ENCODE measurements around the gene ERICH4.
"Not testable (repeated sequence)": the region's sequence is repeated elsewhere in the genome, so short reads cannot be mapped to it uniquely, and the experiment has no call there.

The ERICH4 gene

DNA sequence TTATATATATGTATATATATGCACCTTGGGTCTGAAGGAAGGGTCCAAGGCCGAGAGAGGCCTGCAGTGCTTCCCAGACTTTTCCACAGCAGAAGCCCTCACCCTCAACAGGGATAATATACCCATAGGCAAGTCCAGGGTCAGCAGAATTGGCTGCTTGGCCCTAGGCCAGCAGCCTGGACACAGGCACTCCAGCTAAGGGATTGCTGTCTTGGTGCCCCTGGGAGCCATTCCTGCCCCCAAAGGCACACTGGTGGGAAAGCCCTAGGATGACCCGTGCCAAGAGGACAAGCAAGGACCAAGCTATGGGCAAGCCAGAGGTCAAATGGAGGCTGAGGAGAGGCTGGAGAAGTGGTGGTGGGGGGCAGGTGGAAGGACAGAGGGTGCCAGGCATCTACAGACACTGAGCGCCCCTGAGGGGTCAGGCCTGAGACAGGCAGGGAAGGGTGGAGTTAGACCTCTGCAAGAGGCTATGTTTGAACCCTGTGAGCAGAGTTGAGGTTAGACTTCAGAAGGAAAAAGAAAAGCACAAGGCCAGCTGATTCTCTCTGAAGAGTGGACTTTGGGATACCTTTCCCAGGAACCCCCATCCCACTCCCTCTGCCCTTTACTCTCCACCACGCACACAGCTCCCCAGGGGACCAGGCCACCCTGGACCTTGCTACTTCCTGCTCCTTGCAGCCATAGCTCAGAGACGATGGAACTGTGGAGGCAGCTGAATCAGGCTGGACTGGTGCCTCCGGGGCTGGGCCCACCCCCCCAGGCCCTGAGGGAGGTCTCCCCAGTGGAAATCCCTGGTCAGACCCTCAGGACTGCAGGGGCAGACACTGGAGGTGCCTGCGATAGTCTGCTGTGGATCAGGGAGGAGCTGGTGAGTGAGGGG is at the start of gene ERICH4:
Gene ERICH4, plus strand, starts transcription at position 684 of the 883 bp plus-strand sequence. Its CDS starts 14 bp downstream, at position 698.
- DNase-seq (ENCODE audit: low read depth in 2 of 2, low spot score in 1 of 2): no peak

GRCh38 chr19:41395355-41395754 is 47.6 kb upstream of the ERICH4 start:
- no peak for DNase-seq (ENCODE audit: low read depth in 2 of 2, low spot score in 1 of 2)

DNA sequence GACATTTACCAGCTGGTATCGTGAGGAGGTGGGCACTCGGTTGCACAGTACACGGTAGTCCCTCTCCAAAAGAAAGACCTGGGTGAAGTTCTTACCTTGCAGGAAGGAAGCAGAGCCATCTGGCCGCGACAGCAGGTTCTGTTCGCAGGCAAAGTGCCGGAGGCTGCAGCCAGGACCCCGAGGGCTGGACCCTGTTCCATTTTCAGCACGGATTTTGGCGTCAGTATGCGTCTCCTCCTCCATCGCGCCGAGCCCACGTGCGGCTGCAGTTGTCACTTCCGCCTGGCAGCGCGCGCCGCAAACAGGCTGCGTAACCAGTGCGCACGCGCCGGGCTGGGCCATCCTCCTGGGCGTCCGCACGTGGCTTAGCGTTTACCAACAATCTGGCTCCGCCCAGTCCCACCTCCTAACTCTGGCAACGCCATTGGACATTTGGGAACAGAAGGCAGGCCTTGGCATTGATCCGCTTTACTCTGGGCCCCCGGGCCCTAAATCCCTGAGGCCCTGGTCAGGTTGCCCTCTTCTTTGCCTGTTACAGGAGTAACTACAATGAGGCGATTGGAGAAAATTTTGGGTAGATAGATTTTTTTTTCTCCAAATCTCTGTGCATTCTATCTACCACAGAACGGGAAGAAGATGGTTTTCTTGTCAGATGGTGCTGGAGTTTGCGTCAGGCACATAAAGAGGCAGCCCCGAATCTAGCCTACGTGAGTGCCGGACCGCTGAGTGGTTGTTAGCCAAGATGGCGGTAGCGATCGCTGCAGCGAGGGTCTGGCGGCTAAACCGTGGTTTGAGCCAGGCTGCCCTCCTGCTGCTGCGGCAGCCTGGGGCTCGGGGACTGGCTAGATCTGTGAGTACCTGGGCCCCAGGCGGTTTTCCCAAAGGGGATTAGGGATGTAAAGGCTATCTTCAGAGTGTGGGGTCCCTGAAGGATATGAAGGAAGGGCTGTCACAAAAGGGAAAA is 45.6 kb upstream of the ERICH4 start, which contains the start of the genes BCKDHA and EXOSC5:
Gene BCKDHA, plus strand, starts transcription at position 733 of the 964 bp plus-strand sequence. Its CDS starts 10 bp downstream, at position 743.
Gene EXOSC5, minus strand, starts transcription at position 274 of the 964 bp plus-strand sequence. Its CDS starts 31 bp downstream, at position 243.
- peak; percentile 98 to 99 for DNase-seq (ENCODE audit: low read depth in 2 of 2, low spot score in 1 of 2)

- DNase-seq (ENCODE audit: low read depth in 2 of 2, low spot score in 1 of 2): no peak
These were observed 44.9 kb upstream of the ERICH4 start for GRCh38 chr19:41398050-41398418.

DNA sequence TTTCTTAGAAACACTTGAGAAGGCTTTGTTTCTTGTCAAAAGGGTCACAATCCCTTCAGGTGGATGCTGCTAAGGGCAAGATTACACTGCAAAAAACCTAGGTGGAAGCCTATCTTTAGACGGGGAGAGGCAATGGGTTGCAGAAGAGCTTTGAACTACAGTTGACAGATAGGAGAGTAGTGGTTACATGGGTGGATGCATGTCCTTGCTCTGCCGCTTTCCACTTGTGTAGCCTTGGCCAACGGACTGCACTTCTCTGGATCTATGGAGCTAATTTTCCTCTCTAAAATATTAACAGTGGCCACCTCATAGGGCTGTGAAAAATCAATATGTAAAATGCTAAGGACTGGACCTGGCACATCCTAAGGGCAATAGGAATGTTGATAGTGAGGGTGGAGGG is 44.4 kb upstream of the ERICH4 start:
- DNase-seq (ENCODE audit: low read depth in 2 of 2, low spot score in 1 of 2): no peak

DNA sequence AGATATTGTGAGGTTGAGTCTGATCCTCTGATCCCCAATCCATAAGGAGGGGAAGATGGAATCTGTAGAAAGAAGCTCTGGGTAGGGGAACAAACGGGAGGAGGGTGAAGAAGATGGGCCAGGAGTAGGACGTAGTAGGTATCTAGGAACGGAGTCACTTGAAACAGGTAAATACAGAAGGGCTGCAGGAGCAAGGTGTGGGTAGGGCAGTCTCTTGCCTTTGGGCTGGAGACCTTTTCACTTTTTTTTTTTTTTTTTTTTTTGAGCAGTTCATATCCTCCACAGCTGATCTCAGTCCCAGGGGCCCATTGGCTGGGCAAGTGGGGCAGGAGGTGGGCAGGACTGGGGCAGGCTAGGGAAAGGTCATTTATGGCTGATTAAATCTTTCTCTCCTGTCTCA is 43.9 kb upstream of the ERICH4 start:
- DNase-seq (ENCODE audit: low read depth in 2 of 2, low spot score in 1 of 2): no peak

DNA sequence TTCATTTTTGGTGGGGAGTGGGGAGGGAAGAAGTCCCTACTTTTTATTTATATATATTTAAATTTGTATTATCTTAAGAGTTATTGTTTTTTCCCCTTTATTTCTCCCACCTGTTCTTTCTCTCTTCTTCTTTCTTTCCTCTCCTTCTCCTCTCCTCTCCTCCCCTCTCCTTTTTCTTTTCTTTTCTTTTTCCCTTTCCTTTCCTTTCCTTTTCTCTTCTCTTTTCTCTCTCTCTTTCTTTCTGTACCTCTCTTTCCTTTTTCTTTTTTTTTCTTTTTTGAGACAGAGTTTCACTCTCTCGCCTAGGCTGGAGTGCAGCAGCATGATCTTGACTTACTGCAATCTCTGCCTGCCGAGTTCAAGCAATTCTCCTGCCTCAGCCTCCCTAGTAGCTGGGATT is 43.4 kb upstream of the ERICH4 start:
- no peak for DNase-seq (ENCODE audit: low read depth in 2 of 2, low spot score in 1 of 2)

DNA sequence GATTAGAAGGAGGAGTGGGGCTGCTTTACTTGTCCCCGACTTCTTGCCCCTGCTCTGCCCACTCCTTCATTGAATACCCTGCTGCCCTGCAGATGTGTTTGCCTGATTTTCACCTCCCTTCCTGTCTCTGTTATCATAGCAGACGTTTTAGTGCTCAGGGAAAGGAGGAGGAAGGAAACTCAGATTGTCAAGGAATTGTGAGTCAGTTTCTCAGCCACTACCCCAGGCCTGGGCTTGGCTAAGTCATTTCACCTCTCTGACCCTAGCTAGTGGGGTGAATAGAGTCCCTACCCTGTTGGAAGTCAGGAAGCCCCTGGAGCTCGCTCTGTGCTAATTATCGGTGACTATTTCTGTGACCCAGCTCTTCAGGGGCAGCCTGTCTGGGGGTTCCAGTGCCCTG is 41.5 kb upstream of the ERICH4 start:
- no peak for DNase-seq (ENCODE audit: low read depth in 2 of 2, low spot score in 1 of 2)

GRCh38 chr19:41402010-41402409 is 40.9 kb upstream of the ERICH4 start:
- DNase-seq (ENCODE audit: low read depth in 2 of 2, low spot score in 1 of 2): no peak

- no peak for DNase-seq (ENCODE audit: low read depth in 2 of 2, low spot score in 1 of 2)
These were observed 39.6 kb upstream of the ERICH4 start for GRCh38 chr19:41403181-41403970.

GRCh38 chr19:41405776-41406175 is 37.2 kb upstream of the ERICH4 start:
- DNase-seq (ENCODE audit: low read depth in 2 of 2, low spot score in 1 of 2): no peak

- no peak for DNase-seq (ENCODE audit: low read depth in 2 of 2, low spot score in 1 of 2)
These were observed 35.7 kb upstream of the ERICH4 start for GRCh38 chr19:41407271-41407670.

DNA sequence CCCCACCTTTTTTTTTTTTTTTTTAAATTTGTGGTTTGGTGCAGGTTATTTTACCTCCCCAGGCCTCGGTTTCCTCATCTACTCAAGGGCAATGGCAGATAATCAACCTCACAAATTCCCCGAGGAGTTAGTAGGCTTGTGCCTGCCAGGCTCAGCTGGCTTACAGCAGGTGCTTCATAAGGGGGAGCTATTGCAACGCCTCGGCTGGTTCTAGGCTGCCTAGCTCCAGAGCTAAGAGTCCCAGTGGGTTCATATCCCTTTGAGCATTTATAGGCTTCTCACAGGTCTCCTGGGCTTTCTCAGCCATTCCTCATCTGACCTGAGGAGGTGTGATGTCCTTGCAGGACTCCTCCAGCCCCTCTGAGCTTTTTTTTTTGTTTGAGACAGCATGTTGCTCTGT is 34.7 kb upstream of the ERICH4 start:
- DNase-seq (ENCODE audit: low read depth in 2 of 2, low spot score in 1 of 2): no peak

DNA sequence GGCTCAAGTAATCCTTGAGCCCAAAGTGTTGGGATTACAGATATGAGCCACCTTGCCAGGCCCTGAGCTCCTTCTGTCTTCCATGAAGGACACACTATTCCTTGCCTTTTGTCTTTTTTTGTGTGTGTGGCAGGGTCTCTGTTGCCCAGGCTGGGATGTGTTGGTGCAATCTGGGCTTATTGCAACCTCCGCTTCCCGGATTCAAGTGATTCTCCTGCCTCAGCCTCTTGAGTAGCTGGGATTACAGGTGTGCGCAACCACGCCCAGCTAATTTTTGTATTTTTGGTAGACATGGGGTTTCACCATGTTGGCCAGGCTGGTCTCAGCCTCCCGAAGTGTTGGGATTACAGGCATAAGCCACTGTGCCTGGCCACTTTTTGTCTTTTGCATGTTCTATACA is 34.1 kb upstream of the ERICH4 start:
- not testable (repeated sequence) for DNase-seq (ENCODE audit: low read depth in 2 of 2, low spot score in 1 of 2)

DNA sequence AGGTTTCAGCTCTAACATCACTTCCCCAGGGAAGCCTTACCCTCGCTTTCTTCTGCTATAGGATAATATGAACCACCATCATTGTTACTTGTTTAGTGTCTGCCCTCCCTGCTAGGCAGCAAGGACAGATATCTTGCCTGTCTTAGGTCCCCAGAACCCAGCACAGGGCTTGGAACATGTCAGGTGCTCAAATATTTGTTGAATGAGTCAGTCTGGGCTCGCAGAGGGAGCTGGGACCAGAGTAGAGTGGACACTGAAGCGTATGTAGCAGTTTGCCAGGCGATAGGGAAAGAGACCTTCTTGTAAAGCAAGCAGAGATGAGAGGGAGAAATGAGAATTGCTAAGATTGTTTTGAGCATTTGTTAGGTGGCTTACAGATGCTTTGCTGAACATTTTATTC is 33.7 kb upstream of the ERICH4 start:
- no peak for DNase-seq (ENCODE audit: low read depth in 2 of 2, low spot score in 1 of 2)

- DNase-seq (ENCODE audit: low read depth in 2 of 2, low spot score in 1 of 2): no peak
These were observed 32.5 kb upstream of the ERICH4 start for GRCh38 chr19:41410336-41411054.

DNA sequence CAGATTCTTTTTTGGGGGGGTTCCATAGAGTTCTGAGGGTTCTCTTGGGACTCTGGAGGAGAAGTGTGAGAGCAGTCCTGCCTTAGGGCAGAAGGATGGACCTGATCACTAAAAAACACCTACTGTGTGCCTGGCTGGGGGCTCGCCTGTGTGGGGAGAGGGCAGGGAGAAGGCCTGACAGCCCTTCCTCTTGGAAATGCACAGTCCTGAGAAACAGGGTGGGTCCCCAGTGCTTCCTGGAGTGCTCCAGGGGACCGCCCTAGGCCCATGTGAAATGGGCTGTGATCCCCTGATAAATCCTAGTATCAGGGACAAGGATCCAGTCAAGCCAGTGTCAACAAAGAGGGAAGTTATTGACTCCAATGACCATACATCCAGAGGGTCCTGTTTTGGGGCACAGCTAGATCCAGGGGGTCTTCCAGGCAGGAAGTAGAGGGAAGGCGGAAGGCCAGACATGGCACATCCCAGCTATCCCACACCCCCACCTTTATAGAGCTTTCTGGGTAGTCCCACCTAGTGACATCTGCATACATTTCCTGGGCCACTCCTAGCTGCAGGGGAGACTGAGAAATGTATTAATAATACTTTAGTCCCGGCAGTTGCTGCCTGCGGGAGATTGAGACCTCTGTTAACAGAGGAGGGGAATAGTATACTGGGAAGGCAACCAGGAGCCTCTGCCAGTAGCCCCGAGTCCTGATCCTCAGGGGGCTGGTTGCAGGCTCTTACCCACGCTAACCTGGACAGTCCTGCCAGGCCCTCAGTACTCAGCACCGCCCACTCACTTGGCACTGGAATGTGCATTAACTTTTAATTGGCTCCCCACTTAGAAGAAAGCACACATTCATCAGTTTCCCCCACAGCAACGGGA is 31.6 kb upstream of the ERICH4 start:
- no peak for DNase-seq (ENCODE audit: low read depth in 2 of 2, low spot score in 1 of 2)

DNA sequence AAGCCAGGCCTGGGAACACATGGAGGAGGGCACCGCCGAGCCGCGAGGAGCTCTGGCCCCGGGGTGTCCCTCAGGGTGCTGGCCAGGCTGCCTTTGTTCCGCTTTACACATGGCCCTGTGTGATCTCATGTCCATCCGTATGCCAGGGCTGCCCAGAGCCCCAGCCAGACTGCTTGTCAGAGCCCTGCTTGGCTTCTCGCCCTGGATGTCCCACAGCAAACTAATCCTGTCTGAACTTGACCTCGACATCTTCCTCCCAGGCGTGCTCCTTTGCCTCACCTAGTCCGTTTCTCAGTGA is 31.0 kb upstream of the ERICH4 start:
- no peak for DNase-seq (ENCODE audit: low read depth in 2 of 2, low spot score in 1 of 2)

DNA sequence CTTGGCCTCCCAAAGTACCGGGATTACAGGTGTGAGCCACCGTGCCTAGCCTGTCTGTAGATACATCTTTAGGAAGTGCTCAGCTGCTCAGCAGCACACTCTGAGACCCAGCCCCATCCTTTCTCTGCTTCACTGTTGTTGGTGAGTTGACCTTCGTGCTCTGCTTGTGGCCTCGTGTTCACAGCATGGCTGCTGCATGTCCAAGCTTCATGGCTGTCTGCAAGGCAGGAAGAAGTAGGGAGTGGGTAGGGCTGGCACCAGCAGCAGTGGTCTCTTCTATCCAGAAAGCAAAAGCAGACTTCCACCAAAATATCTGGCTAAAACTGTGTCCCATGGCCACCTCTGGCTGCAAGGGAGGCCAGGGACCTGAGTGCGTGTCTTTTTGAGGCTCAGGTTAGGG is 30.0 kb upstream of the ERICH4 start:
- DNase-seq (ENCODE audit: low read depth in 2 of 2, low spot score in 1 of 2): no peak

All from stimulated activated CD8-positive, alpha-beta memory T cell treated with anti-CD3 and anti-CD28 coated beads, Interleukin-4, amount 100 ng/mL, for 4 hours (primary cell).